Epithelial cell of prostate (primary cell): Measurements from ENCODE around the gene PPP1R36.
A peak's percentile ranks its signal among the peaks of the same experiment; 100 is the strongest.
"Not testable (repeated sequence)": the region's sequence is repeated elsewhere in the genome, so short reads cannot be mapped to it uniquely, and the experiment has no call there.

ENCODE experiments used
- DNase-seq: peaks from one replicate; pipeline ENCODE4 v3.0.0-alpha.2; 2011; ENCODE audit warnings: low read depth, low spot score
- H3K27ac ChIP-seq: fragments of 450-650 bp; 2 replicates; pipeline ENCODE4 v1.5.1; 2017; ENCODE audit warnings: mild to moderate bottlenecking

PPP1R36 gene

DNA sequence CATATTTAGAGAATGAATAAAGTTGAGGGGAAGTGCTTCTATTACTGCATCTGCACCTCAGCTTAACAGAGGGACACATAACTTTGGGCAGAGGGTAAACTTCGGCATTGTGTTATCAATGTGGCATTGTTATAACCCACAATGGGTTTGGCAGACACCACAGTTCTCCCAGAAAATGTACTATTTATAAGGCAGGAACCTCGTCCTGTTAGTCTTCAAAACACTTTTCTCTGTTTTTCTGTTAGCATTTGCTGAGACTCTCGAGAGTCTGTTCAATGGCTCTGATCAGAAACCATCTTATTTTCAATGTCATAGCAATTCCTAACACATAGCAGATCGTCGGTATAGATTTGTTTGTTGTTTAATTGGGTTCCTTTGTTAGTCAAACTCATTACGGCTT, 13.9 kb downstream of the PPP1R36 start:
- DNase-seq = no peak
- no peak overlapping the region for H3K27ac ChIP-seq

DNA sequence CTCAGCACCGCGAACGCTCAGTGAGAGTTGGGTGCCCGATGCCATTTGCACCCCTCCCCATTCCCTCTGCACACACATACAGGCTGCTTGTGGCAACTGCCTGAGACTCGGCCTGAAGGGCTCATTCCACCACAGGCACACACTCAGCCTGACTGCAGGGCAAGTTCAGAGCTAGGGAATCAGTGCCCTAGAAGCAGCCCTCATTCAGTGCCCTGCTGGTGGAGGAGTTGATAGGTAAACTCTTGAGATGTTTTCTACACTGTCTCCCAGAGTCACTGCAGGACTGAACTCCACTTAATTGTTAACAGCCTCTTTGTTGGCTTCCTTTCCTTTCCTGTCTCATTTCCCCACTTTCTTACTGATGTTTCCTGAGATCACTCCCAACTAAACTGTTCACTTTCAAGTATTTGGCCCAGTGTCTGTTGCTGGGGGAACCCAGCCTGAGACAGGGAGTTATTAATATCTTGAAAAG, 16.9 kb downstream of the PPP1R36 start:
- DNase-seq = no peak
- no peak overlapping the region for H3K27ac ChIP-seq

DNA sequence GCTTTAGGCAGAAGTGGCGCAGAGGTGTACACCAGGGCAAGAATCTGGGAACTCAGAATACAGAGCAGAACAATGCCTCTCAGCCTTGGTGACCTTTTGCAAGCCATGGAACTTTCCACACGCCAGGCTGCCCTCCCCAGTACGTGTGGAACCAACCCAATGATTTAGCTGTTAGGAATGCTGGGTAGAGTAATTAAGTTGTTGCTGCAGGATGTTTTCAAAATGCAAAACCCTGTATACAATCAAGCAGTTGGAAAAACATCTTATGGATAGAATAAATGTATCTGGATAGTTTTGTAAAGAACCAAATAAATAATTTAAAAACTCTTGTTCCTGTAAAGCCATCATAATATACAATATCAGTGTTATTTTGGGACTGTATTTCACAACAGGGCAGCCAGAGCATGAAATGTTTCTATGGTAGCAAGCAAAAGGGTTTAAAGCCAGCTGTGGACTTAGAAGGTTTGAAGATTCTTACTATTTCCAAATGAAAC, 19.4 kb downstream of the PPP1R36 start:
- DNase-seq = peak; percentile 5
- no peak overlapping the region for H3K27ac ChIP-seq

DNA sequence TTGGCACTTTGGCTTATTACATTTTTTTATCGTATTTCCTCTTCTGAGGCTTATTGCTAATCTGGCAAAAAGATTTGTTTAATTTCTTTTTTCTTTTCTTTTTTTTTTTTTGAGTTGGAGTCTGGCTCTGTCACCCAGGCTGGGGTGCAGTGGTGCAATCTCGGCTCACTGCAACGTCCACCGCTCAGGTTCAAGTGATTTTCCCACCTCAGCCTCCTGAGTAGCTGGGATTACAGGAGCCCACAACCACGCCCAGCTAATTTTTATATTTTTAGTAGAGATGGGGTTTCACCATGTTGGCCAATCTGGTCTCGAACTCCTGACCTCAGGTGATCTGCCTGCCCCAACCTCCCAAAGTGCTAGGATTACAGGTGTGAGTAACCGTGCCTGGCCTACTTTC, 19.9 kb downstream of the PPP1R36 start:
- not testable (repeated sequence) for H3K27ac ChIP-seq

DNA sequence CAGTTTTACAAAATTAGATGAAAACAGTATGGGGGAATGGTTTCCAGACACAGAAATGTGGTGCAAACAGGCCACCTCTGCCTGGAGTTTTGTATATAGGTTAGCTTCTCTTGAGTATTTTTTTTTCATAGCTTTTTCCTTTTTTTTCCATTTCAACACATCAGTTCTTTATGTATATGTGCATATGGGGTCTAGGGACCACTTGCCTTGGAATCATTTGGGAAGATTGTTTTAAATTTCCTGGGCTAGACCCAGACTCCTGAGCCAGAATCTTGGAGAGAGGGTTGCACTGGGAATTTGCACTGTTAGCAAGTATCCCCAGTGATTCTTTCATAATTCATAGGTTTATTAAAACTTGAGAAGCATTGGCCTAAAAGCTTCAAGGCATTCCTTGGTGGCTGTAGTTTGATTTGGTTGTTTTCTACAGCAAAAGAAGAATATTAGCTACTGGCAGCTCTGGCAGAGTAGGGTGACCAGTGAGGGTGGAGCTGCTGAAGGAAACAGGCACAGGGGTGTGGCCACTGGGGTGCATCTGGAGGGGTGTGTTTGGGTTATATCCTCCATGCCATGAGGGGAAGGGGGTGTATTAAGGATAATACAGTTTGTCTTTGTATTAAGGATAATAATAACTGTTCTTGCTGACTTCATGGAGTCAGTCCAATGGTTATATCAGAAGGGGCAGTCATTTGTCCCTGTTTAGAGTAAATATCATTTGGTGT, 22.8 kb downstream of the PPP1R36 start:
- DNase-seq = no peak
- no peak overlapping the region for H3K27ac ChIP-seq

More for the DNA sequence above, 19.9 kb downstream of the PPP1R36 start:
- not testable (repeated sequence) for DNase-seq

DNA sequence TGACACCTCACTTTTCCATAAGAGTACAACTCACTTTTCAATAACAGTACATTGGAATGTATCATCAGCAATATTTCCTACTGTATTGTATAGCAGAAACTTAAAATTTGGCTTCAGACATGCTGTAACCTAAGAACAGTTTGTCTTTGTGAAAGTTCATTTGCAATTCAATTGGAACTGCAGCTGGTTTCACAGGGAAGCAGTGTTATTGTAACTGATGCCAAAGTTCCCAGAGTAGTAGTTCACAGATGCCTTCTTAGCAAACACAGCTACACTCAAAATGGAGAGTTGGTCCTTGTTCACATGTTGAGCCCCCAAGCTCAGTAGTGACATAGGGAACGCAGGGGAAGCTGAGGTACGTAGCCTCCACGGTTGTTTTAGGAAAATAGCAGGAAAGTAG, 23.3 kb downstream of the PPP1R36 start:
- DNase-seq = no peak
- no peak overlapping the region for H3K27ac ChIP-seq

DNA sequence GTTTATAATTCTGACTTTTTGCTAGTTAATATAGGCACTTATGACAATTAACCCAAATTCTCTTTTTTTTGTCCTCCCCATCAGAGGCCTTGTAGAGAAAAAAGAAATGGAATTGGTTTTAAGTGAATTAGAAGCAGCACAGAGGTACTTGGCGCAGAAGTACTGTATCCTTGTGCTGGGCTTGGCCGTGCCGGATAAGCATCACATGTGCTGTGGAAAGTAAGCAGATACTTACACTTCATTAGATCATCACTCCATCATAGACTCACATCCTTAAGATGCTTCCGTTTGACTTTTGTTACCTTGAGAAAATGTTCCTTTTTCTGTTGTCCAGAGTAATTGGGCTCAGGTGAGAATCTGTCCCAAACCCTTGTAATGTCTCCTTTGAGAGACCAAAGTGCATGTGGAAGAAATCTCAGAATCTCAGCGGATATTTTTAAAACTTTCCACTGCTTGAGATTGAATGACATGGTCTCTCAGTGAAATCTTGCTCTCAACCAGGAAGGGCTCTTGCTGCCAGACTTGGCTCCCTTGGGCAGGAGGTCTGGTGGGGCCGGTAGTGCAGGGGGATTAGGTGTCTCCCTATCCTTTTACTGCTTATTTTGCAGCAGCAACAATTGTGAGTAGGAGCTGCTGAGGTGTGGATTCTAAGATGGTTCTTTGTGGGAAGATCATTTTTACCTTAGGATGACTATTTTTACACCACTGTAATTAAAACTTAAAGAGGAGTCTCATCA, 24.8 kb downstream of the PPP1R36 start:
- DNase-seq = no peak

DNA sequence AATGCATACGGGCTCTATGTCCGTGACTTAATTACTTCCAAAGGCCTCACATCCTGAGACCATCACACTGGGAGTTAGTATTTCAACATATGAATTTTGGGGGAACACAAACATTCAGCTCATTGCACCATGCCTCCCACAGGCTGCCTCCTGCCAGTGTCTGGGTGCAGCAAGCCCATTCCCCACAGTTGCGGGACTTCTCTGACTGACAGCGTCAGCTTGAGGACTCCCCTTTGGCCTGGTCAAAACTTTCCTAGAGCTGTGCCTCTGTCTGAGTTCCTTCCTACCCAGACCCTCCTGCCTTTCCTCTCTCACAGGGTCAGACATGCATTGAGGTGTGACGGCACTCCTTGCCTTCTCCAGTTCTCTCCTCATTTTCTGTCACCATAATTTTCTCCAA, 27.4 kb downstream of the PPP1R36 start:
- no peak overlapping the region for H3K27ac ChIP-seq
- no peak for DNase-seq

More for the DNA sequence above, 24.8 kb downstream of the PPP1R36 start:
- no peak overlapping the region for H3K27ac ChIP-seq

DNA sequence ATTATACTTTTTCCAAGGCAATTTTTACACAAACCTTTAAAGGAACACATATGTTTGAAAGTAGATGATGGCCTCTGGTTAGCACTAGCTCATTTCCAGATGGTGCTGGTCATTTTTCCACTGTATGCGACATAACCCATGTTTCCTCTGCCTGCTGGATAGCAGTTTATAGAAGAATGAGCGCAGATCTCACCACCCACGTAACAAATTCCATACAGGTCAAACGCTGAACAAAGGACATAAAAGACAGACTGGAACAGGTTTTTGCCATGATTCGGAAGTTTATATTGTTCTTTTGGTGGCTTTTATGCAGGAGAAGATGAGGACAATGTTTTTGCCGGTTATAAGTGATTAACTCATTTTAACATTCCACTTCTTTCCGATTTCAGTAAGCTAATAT, 30.7 kb downstream of the PPP1R36 start:
- DNase-seq = no peak
- no peak overlapping the region for H3K27ac ChIP-seq

DNA sequence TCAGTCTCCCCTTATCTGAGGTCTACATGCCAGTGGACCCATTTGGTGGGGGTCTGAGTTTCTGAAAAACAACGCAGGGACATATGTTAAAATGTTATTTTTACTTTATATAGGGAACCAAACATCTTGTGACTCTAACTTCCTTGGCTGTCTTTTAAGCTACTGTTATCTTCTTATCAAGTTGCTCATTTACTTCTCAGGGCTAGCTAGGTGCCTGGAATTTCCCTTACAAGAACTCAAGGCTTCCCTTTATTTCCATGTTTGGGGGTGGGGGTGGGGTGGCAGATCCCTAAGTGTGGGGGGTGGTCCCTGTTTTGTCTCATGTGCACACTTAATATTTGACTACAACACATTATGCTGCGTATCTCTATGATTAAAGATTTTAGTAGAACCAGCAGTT, 31.6 kb downstream of the PPP1R36 start:
- DNase-seq = no peak

DNA sequence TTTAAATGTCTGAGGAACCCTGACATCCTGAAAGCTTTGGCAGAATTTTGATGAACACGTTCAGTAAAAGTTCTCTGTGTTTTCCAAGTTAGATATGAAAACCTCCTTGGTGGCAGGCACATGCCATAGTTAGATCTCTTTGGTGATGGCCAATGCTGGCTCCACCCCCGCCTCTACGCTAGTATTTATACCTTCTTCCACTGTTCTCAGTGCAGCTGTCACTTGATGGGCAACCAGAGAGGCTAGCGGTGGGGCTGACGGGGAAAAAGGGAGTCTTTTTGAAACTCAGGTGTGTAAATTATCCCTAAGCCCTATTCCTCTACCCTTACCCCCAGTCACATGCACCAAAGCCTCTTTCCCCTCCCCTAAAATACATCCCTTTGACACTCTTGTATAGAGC, 32.1 kb downstream of the PPP1R36 start:
- DNase-seq = no peak
- no peak overlapping the region for H3K27ac ChIP-seq

More for the DNA sequence above, 31.6 kb downstream of the PPP1R36 start:
- H3K27ac ChIP-seq = no peak overlapping the region

DNA sequence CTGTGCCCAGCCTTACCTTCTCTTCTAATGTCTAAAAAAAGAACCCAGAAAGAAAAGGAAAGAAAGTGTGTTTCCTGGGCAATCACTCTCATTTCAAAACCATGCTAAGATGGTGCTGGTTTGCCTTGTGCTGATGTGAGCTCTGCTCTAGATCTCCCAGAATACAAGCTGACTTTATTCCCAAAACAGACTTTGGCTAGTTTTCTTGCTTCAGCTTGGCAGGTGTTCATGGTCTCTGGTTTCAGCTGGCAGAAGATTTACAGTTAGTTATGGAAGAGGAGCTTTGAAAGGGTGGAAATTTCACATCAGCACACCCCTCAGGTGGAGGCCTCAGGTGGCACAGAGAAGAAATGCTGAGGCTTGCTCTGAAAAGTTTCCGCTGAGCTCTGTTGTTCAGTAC, 34.4 kb downstream of the PPP1R36 start:
- no peak overlapping the region for H3K27ac ChIP-seq
- no peak for DNase-seq

DNA sequence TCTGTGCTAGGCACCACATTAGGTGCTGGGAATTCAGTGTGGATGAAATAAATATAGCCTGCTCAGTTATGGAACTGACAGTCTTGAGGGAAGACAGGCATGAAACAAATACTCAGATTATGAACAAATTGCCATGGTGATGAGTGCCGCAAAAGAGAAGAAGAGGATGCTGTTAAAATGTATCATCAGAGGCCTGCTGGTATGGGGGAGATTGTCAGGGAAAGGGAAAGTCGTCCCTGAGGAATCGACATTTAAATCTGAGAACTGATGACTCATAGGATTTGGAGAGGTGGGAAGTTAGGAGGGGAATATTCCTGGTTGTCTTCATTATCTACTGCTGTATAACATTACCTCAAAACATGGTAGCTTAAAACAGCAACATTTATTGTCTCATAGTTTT, 42.0 kb downstream of the PPP1R36 start:
- DNase-seq = no peak
- no peak overlapping the region for H3K27ac ChIP-seq

DNA sequence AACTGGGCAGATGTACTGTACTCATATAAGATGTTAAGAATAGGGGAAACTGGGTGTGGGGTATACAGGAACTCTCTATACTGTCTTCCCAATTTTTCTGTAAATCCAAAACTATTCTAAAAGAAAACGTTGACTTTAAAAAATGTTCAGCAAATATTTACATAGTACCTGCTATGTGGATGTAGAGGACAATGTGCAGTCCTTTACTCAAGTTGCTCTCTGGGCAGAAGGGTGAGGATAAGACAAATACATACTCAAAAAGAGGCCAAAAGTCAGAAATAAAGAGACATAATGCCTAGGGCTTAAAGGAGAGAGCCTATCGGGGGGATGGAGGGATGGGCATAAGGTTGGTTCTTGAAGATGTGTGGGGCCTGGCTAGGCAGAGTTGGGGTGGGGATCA, 44.7 kb downstream of the PPP1R36 start:
- no peak overlapping the region for H3K27ac ChIP-seq
- DNase-seq = no peak

DNA sequence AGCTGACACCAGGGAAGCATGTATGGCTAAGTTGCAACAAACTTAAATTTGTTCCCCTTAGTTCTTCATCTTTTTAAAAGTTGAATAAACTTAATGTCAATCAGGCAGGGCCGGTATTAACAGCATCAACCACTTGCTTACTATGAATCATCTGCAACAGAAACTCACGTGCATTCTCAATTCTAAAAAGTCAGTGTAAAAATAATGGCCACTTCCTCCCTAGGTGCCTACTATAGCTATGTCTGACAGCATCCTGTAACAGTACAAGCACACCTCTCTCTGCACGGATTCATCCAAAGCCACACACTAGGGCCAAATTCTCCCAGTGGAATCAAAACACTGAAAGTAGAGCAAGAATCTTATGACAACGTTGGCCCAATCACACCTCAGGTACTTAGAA, 48.6 kb downstream of the PPP1R36 start:
- no peak overlapping the region for H3K27ac ChIP-seq
- DNase-seq = no peak

DNA sequence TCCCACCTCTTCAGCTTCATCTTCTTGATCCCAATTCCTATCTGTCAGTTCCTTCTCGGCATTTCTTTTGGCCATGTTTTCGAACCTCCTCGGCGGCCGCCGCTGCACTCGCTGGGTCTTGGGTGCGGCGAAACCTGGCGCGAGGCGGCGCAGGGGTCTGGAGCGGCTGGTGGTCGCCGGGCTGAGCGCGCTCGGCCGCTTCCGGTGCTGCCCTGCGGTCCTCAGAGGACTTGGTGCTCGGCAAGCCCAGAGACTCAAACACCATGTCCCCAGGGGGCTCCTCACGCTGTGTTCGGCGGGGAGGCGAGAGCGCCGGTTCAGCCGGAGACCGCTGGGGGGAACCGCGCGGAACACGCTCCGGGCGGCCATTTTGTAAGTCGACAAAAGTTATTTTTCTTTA, 51.8 kb downstream of the PPP1R36 start:
- H3K27ac ChIP-seq = no peak overlapping the region
- no peak for DNase-seq

DNA sequence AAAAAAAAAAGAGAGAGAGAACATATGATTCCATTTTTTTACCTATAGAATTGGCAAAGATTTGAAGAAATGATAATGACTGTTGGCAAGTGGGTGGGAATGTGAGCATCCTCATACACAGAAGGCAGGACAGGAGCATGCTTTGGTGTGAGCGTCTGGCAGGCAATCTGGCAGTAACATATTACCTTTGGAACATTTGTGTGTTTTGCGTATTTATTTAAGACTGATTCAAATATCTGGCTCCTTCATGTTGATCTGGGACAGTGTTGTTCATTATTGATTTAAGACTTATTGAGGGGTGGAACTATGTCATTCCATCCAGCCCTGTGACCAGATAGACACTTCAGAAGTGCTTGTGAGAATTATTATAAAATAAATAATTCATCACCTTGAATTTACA, 53.1 kb downstream of the PPP1R36 start:
- no peak for DNase-seq
- no peak overlapping the region for H3K27ac ChIP-seq

DNA sequence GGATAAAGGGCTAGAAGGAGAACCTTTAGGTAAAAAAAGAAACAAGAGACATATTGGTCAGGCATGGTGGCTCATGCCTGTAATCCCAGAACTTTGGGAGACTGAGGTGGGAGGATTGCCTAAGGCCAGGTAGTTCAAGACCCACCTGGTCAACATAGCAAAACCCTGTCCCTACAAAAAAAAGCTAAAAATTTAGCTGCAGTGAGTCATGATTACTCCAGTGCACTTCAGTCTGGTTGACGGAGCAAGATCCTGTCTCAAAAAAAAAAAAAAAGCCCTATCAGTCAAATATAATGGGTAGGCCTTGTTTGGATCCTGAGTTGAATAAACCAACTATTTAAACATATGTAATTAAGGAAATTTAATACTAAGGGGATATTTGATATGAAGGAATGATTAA, 54.2 kb downstream of the PPP1R36 start:
- peak overlapping the region; percentile 53 for H3K27ac ChIP-seq
- DNase-seq = no peak

DNA sequence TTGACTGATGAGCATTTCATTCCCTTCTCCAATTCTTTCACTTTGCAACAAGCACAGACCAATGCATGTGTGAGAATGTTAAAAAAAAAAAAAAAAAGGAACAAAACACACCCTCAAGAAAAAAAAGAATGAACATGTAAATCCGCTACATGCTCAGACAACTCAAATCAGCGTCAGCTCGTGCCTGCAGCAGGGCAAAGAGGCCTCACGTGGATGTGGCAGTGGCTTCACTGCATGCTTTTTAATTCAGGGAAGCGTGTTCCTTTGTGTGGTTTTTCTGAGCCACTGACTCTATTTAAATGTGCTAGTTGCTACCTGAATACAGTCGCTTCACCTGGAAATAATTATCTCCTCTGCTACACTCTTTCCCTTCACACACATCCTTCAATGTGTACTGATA, 55.1 kb downstream of the PPP1R36 start:
- DNase-seq = peak; percentile 79
- H3K27ac ChIP-seq = peak overlapping the region; percentile 53

DNA sequence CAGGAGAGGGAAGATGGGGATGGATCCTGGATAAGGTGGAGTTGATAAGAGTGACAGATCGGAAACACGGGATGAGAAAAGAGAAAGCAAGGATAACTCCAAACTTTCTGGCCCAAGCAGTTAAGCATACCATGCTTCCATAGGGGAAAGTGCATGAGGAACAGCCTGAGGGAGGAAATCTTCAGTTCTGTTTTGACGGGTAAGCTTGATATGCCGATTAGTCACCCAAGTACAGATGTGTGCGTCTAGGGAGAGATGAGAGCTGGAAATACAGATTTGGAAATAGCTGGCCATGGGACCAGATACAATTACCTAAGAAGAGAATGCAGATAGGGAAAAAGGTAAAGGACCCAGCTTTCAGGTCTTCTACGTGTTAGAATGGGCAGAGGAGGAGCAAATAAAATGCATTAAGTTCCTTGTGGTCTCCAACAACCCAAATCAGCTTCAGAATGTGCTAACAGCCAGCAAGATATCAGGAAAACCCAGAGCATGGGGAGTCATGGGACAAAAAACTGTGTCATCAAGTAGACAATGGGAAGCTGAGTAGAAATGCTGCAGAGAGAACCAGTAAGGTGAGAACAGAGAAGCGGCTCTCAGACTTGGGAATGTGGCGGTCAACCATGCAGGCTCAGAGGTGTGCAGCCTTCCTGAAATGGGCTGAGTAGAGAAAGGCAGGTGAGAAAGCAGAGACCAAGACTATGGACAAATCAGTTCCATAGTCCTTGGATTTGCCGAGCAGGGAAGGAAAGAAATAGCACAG, 56.3 kb downstream of the PPP1R36 start:
- DNase-seq = peak; percentile 41
- H3K27ac ChIP-seq = no peak overlapping the region
